ENCODE results near the gene MELTF. TPM values are rescaled to one million over a fixed set of nuclear protein-coding genes. Genes with fewer than 3 reads are reported as not detected.

The MELTF gene
- total RNA-seq, 3 donors from 2014 or later = 0.79 to 2.7 (median 1.9) TPM

DNA sequence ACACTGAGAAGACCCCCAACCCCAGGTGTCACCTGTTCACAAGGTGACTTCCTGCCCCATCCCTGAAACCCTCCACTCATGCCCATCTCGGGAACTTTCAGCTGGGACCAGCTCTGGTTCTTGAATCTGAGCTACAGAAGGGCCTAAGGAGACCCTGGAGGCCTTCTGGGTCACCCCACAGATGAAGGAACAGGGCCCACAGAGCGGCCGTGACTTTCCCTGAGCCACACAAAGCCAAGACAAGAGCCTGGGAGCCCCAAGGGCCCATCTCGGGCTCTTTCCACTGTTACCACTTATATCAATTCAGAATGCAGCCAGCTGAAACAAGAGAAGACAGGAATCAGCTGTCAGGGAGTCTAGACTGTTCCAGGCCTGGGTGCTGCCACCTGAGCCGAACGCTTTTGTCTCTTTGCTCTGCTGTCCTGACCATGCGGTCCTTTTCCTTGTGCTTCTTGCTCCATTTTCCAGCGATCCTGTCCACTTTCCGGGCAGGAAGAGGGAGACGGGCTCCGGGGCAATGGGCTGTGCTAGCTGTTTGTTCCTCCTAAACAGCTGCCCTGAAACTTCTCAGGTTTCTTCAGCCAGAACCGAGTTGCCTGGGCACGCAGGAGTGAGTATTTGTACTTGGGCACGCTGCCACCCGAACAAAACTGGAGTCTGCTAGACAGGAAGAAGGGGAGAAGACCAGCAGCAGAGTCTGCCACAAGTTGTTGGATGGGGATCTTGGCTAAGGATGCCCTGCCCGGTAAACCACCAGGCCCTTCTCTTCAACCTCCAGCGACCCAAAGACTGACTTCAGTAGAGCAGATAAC, 33.0 kb downstream of the MELTF start:
- H3K4me3 Mint-ChIP-seq = no peak overlapping the region
- no peaks in the 10 kb centered on the region for H3K9me3 Mint-ChIP-seq
- no peak for DNase-seq

DNA sequence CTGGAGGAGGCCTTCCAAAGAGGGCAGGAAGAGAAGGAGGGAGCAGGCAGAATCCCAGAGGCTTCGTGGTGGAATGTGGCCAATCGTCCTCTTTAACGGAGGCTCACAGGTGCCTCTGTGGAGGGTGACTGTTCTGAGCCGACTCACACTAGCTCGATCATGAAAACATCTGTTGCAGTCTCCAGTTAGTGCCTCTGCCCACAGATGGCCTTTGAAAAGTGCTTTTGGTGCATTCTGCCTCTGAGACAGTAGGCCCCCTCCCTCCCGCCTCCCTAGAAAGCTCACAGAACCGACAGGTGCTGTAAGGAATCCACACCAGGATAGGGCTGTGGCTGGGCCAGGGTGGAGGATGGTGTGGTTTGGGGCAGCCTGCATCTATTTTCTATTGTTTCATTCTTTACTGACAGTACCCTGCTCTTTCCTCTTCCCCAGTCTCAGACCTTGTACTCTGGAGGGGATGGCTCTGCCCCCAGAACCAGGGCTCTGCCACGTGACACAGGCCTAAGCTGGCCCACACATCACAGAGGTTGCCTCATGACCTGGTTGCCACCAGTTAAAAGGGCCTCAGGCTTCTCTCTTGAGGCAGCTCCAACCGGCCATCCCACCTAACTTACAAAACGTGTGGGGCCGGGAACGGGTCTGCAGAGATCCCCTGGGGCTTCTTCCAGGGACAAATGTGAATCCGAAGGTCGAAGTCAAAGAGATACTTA, 33.8 kb downstream of the MELTF start:
- Mint-ChIP-seq H3K27me3 (ENCODE audit: low read depth) (no peaks in the 10 kb centered on the region), H3K9me3 (no peaks in the 10 kb centered on the region), H3K36me3 (ENCODE audit: insufficient read depth) (no peaks in the 10 kb centered on the region), H3K4me3 (no peak overlapping the region), H3K4me1 (ENCODE audit: low read depth) (no peaks in the 10 kb centered on the region)
- ATAC-seq (no peak), DNase-seq (no peak)

More for the DNA sequence above, 33.0 kb downstream of the MELTF start:
- Mint-ChIP-seq H3K27me3 (ENCODE audit: low read depth) (no peaks in the 10 kb centered on the region), H3K36me3 (ENCODE audit: insufficient read depth) (no peaks in the 10 kb centered on the region), H3K4me1 (ENCODE audit: low read depth) (peaks cover 3% of the 10 kb centered on the region)
- ATAC-seq = no peak

DNA sequence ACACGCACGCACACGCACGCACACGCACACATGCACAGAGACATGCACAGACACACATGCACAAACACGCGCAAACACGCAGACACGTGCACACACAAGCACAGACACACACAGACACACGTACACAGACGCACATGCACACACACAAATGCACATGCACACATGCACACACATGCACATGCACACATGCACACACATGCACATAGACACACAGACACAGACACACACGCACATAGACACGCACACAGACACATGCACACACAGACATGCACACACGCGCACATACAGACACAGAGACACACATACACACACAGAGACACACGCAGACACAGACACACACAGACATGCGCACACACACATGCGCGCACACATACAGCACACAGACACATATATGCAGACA, 34.6 kb downstream of the MELTF start:
- Mint-ChIP-seq H3K9me3 (no peaks in the 10 kb centered on the region), H3K4me1 (ENCODE audit: low read depth) (no peaks in the 10 kb centered on the region), H3K4me3 (no peak overlapping the region), H3K27me3 (ENCODE audit: low read depth) (no peaks in the 10 kb centered on the region), H3K36me3 (ENCODE audit: insufficient read depth) (no peaks in the 10 kb centered on the region)
- ATAC-seq (no peak), DNase-seq (no peak)

DNA sequence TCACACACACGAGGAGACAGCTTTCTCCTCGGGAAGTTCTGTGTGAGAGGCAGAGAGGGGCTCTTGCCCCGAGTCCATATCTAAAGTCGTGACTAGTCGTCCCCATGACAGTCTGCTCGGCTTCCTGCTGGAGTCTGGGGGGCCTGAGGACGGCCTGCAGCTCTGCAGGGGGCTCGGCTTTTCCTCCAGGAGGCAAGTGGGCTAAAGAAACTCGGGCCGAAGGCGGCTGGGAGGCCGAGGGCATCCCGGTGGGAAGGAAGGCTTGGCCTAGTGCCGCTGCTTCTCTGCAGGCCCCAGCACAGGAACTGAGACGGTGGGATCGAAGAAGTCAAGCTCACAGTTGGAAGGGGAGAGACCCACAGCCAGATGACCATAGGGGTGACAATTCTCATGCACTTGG, 35.6 kb downstream of the MELTF start:
- DNase-seq = no peak
- H3K4me1 Mint-ChIP-seq (ENCODE audit: low read depth) = no peaks in the 10 kb centered on the region
- H3K9me3 Mint-ChIP-seq = no peaks in the 10 kb centered on the region
- no peaks in the 10 kb centered on the region for H3K27me3 Mint-ChIP-seq (ENCODE audit: low read depth)
- no peak overlapping the region for H3K4me3 Mint-ChIP-seq
- ATAC-seq = no peak
- H3K36me3 Mint-ChIP-seq (ENCODE audit: insufficient read depth) = no peaks in the 10 kb centered on the region

DNA sequence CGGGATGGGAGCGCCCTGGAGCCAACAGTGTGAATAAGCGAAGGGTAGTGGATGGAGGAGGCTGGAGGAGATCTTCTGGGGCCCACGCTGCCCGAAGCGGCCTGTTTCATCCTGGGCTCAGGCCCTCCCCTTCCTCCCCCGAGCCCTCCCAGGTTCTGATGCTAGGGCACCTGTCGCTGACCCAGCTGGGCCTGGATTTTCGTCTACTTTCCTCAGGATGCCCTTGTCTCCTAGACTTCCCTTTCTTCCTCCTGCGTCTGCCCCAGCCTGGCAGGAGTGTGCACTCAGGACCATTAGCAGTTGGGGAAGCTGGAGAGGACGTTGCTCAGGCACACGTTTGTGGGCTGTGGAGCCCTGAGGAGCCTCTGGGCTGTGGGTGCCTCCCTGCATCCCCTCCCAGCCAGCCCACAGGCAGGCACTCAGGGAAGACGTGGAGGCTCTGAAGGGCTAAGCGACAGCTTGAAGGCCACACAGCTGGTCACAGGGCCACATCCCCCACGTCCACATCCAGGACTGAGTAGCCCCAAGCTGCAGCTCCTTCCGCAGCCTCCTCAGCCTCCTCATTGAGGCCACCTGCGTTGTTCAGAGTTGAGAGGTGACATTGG, 37.1 kb downstream of the MELTF start:
- no peak overlapping the region for H3K4me3 Mint-ChIP-seq
- DNase-seq (no peak), ATAC-seq (no peak)
- no peaks in the 10 kb centered on the region for H3K4me1 Mint-ChIP-seq (ENCODE audit: low read depth)
- peaks cover 3% of the 10 kb centered on the region for H3K27me3 Mint-ChIP-seq (ENCODE audit: low read depth)
- H3K36me3 Mint-ChIP-seq (ENCODE audit: insufficient read depth) = no peaks in the 10 kb centered on the region
- H3K9me3 Mint-ChIP-seq = no peaks in the 10 kb centered on the region

DNA sequence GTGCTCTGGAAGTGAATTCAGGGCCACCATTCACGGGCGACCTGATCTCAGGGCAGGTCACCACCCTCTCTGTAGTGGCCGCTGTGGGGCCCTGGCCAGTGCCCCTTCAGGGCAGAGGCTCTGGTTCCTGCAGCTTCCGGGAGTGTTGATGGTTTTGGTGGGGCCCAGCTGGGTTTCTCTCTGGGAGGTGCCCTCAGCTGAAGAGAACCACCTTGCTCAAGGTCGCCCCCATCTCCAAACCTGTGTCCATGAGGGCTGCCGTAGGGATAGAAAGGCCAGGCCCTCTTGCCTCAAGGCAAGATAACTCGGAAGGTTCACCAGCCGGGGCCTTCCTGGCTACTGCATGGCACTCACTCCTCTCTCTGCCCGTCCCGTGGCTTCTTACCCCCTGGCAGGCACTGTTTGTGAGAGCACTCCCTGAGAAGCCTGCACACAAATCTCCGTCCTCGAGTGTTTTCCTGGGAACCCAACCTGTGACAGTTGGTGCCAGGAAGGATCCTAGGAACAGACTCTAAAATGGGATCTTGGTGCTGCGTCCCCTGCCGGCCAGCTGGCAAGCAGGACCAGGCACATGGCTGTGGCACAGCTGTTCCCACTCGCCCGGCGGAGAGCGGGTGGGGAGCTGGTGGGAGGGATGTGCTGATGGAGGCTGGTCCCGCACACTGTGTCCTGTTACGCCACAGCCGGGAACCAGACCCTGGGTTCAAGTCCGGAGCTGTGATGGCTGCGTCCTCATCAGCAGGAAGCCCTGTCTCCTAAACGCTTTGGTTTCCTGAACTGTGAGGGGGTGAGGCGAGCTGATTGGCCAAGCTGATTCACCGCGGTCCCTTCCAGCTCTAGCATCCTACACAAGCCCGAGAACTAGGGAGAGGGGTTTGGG, 37.8 kb downstream of the MELTF start:
- DNase-seq (no peak), ATAC-seq (no peak)
- Mint-ChIP-seq H3K27me3 (ENCODE audit: low read depth) (peaks cover 4% of the 10 kb centered on the region), H3K9me3 (no peaks in the 10 kb centered on the region), H3K4me3 (no peak overlapping the region), H3K4me1 (ENCODE audit: low read depth) (no peaks in the 10 kb centered on the region), H3K36me3 (ENCODE audit: insufficient read depth) (no peaks in the 10 kb centered on the region)

GRCh38 chr3:196990601-196991007, 39.0 kb downstream of the MELTF start:
- no peak for ATAC-seq
- Mint-ChIP-seq H3K4me3 (no peak overlapping the region), H3K9me3 (no peaks in the 10 kb centered on the region), H3K36me3 (ENCODE audit: insufficient read depth) (no peaks in the 10 kb centered on the region), H3K4me1 (ENCODE audit: low read depth) (no peaks in the 10 kb centered on the region), H3K27me3 (ENCODE audit: low read depth) (peaks cover 4% of the 10 kb centered on the region)
- no peak for DNase-seq

DNA sequence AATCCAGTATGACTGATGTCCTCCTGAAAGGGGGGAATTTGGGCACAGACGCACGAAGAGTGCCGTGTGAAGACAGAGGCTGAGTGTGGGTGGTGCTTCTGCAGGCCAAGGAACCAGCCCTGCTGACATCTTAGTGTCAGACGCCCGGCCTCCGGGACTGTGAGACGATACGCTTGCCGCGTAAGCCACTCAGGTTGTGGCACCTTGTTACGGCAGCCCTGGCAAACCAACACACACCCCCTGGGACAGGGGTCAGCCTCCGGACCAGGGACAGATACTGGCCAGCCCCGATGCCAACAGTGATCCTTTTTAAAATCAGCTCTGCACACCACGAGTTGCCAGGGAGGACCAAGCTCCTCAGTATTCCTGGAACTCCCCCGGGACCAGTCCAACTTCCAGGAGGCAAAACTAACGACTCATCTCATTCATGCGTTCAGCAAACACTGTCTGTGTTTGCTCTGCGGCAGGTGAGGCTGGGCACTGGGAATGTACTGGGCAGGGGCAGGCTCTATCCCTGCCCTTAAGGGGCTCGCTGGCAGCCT, 39.8 kb downstream of the MELTF start:
- no peak for ATAC-seq
- Mint-ChIP-seq H3K9me3 (no peaks in the 10 kb centered on the region), H3K27me3 (ENCODE audit: low read depth) (peaks cover 8% of the 10 kb centered on the region), H3K36me3 (ENCODE audit: insufficient read depth) (no peaks in the 10 kb centered on the region), H3K4me3 (no peak overlapping the region), H3K4me1 (ENCODE audit: low read depth) (no peaks in the 10 kb centered on the region)
- DNase-seq = no peak

GRCh38 chr3:196988241-196989029, 41.2 kb downstream of the MELTF start:
- Mint-ChIP-seq H3K27me3 (ENCODE audit: low read depth) (peaks cover 15% of the 10 kb centered on the region), H3K4me3 (no peak overlapping the region), H3K9me3 (peaks cover 6% of the 10 kb centered on the region), H3K36me3 (ENCODE audit: insufficient read depth) (no peaks in the 10 kb centered on the region), H3K4me1 (ENCODE audit: low read depth) (no peaks in the 10 kb centered on the region)
- DNase-seq = no peak
- ATAC-seq = no peak

DNA sequence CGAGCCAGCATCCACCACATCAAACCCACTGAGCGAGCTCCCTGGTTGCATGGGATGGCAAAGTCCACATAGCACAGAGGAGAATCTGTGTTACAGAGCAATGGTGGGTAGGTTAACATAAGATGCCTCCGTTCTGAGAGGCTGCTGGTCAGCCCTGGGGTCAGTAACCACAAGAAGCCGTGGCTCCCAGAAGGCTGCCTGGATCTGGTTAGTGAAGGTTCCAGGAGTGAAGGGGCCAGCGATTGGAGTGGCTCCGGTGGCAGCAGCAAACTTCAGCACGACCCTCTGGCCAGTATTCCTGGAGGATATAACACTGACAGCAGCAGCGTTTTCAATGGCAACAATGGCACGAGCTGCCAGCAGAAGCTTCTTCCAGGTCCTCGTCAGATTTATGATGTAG, 42.6 kb downstream of the MELTF start:
- H3K36me3 Mint-ChIP-seq (ENCODE audit: insufficient read depth) = peaks cover 4% of the 10 kb centered on the region
- DNase-seq = no peak
- H3K4me3 Mint-ChIP-seq = no peak overlapping the region
- H3K4me1 Mint-ChIP-seq (ENCODE audit: low read depth) = no peaks in the 10 kb centered on the region
- peaks cover 11% of the 10 kb centered on the region for H3K9me3 Mint-ChIP-seq
- H3K27me3 Mint-ChIP-seq (ENCODE audit: low read depth) = peaks cover 19% of the 10 kb centered on the region
- ATAC-seq = no peak

DNA sequence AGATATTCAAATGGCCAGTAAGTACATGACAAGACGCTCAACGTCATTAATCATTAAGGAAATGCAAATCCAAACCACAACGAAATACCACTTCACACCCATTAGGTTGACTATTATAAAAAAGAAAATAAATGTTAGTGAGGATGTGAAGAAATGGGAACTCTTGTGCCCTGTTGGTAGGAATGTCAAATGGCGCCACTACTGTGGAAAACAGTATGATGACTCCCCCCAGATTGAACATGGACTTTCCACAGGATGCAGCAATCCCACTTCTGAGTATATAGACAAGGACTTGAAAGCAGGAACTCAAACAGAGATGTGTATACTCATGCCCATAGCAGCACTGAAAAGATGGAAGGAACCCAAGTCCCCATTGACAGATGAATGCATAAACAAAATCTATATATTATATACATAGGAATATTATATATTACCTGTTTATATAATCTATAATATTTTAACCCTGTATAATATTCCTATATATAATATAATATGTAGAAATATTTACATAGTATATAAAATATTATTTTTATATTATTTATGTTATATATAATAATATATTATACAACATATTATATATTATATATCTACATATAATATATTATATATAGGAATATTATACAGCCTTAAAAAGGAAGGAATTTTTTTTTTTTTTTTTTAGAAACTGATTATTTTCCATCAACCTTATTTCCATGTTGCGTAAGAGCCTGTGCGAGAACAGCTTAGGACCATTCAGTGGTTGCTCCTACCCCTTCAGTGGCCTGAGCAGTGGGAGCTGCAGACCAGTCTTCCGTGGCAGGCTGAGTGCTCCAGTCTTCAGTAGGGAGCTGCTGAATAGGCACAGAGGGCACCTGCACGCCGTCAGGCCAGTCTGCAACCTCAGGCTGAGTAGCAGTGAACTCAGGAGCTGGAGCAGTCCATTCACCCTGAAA, 43.4 kb downstream of the MELTF start:
- DNase-seq = no peak
- Mint-ChIP-seq H3K36me3 (ENCODE audit: insufficient read depth) (peaks cover 4% of the 10 kb centered on the region), H3K4me3 (no peak overlapping the region), H3K4me1 (ENCODE audit: low read depth) (no peaks in the 10 kb centered on the region), H3K9me3 (peaks cover 11% of the 10 kb centered on the region), H3K27me3 (ENCODE audit: low read depth) (peaks cover 24% of the 10 kb centered on the region)
- no peak for ATAC-seq

- Mint-ChIP-seq H3K4me1 (ENCODE audit: low read depth) (no peaks in the 10 kb centered on the region), H3K4me3 (no peak overlapping the region), H3K27me3 (ENCODE audit: low read depth) (peaks cover 24% of the 10 kb centered on the region), H3K9me3 (peaks cover 11% of the 10 kb centered on the region), H3K36me3 (ENCODE audit: insufficient read depth) (peaks cover 4% of the 10 kb centered on the region)
- DNase-seq = no peak
- no peak for ATAC-seq
Observed at GRCh38 chr3:196985298-196985697, 44.3 kb downstream of the MELTF start.

Data from activated T-cell treated with anti-CD3 and anti-CD28 coated beads, Interleukin-2, amount 50 U/mL, for 4 hours (primary cell).